ENCODE results near the gene TM9SF1.

TM9SF1 gene

GRCh38 chr14:24179294-24179960 is 15.8 kb downstream of the TM9SF1 start:
- no peak for DNase-seq (ENCODE audit: low spot score)

- DNase-seq (ENCODE audit: low spot score) = no peak
Observed at GRCh38 chr14:24178399-24179178, 16.7 kb downstream of the TM9SF1 start.

GRCh38 chr14:24177891-24178290 is 17.4 kb downstream of the TM9SF1 start:
- no peak for DNase-seq (ENCODE audit: low spot score)

- DNase-seq (ENCODE audit: low spot score) = no peak
Observed at GRCh38 chr14:24177041-24177825, 18.0 kb downstream of the TM9SF1 start.

DNA sequence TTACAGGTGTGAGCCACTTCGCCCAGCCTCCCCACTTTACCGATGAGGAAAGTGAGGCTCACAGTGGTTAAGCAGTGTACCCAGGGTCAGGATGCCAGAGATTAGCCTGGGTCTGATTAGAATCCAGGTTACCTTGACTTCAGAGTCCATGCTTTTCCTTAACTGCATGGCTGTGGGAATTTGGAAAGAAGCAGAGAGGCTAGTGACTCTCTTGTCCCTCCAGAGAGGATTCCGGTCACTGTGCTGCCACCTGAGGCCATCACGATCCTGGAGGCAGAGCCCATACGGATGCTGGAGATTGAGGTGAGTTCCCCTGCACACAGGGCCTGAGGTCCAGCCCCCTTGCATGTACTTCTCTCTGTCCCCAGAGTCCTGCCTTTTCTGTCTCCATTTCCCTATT is 18.6 kb downstream of the TM9SF1 start:
- DNase-seq (ENCODE audit: low spot score) = no peak

GRCh38 chr14:24172871-24173281 is 22.4 kb downstream of the TM9SF1 start:
- DNase-seq (ENCODE audit: low spot score) = no peak

- no peak for DNase-seq (ENCODE audit: low spot score)
Observed at GRCh38 chr14:24172261-24172860, 22.9 kb downstream of the TM9SF1 start.

DNA sequence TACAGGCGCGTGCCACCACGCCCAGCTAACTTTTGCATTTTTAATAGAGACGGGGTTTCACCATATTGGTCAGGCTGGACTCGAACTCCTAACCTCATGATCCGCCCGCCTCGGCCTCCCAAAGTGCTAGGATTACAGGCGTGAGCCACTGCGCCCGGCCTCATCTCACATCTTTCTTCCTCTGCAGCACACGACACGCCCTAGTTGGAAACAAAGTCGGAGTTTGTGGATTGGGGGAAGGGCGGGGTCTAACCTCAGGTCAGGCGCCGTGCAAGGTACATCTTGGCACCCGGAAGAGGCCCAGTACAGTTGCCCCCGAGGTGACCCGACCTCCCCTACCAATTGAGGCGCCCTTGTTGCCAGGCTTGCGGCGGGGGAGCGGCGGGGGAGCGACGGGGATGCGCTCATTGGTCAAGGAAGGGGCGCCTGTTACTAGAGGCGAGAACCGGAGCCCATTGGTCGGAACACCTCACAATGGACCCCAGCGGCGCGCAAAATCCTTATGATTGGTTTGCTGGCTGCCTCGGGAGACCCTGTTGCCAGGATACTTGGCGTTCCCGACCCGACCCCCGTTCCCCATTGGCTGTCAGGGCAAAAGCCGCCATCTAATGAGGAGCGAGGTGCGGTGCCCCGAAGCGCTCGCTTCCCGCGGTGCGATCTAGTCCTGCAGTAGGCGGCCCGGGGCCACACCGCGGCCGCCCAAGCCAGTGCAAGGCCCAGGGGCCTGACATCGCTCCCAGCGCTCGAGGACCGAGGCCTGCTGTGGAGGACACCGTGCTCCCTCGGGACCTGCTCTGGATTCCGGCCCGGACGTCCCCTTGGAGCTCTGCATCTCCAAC is 23.6 kb downstream of the TM9SF1 start, which contains the start of gene REC8:
TSS of gene REC8 (plus strand) at position 659 of the 839 bp plus-strand sequence. CDS start 473 bp downstream, outside the sequence.
- no peak for DNase-seq (ENCODE audit: low spot score)

- no peak for DNase-seq (ENCODE audit: low spot score)
Observed at GRCh38 chr14:24167469-24168114, 27.6 kb downstream of the TM9SF1 start.

DNA sequence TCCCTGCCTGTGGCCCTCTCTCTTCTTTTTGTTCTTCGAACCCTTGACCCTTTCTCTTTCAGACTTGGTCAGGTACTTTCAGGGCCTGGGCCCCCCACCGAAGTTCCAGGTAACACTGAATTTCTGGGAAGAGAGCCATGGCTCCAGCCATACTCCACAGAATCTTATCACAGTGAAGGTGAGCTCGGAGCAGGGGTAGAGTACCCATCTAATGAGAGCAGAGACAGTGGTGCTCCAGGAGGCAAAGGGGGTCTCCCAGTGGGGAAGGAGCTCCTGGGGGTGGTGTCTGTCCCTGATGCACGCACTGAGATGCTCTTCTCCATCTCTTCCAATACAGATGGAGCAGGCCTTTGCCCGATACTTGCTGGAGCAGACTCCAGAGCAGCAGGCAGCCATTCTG is 29.5 kb downstream of the TM9SF1 start:
- DNase-seq (ENCODE audit: low spot score) = no peak

DNA sequence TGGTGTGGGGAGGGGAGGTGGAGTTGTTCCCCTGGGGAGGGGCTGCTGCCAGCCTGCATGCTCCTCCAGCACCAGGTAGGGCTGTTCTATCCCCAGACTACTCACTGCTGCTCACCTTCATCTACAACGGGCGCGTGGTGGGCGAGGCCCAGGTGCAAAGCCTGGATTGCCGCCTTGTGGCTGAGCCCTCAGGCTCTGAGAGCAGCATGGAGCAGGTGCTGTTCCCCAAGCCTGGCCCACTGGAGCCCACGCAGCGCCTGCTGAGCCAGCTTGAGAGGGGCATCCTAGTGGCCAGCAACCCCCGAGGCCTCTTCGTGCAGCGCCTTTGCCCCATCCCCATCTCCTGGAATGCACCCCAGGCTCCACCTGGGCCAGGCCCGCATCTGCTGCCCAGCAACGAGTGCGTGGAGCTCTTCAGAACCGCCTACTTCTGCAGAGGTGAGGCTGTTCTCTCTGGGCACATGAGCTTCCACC is 30.7 kb downstream of the TM9SF1 start:
- DNase-seq (ENCODE audit: low spot score) = no peak

DNA sequence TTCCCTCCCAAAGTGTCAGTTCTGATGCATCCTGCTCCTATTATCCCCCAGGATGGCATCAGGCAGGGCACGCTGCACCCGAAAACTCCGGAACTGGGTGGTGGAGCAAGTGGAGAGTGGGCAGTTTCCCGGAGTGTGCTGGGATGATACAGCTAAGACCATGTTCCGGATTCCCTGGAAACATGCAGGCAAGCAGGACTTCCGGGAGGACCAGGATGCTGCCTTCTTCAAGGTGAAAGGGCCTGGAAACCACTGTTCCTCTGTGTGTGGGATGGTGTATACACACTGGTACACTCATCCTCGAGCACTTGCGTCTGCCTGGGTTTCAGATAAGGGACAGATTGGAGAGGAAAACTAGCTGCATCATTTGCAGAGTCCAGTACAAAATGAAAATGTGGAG is 33.1 kb downstream of the TM9SF1 start:
- DNase-seq (ENCODE audit: low spot score) = no peak

DNA sequence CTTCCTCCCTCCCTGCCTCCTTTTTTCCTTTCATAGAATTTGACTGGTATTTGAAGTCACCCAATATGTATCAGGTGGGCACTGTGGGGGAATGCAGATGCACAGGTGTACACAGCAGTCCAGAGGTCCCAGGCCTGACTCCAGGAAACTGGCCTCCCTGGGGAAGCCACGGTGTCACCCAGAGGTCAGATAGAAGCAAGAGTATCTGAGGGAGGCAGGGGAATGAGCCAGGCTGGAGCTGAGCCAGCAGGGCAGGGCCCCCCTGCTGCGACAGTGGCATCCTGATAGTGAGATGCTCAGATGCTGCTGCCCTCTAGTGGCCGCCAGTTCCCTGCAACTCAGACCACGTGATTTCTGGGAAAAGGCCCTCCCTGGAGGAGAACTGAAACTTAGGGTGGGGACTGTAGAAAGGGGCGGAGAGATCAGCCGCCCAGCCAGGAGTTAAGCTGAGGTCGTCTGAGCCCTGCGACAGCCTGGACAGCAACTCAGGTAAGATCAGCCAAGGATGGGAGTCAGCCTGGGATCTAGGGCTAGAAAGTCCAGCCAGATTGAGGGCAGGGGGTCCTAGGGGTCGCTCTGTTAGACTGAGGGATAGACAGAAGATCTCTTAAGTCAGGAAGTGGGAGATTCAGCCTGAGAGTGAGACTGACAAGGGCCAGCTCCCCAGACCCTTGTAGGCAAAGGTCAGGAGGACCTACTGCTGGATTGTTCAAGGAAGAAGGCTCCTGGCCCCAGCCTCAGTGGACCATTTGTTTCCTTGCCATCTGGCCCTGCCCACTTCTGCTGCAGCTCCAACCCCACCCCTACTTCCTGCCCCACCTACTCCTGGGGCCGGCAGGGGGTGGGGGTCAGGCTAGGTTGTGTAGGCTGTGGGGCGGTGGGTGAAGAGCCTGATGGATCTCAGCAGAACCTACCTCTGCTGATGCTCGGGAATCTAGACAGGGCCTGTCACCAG is 34.1 kb downstream of the TM9SF1 start, which contains the start of gene IRF9:
TSS of gene IRF9 (plus strand) at position 416 of the 955 bp plus-strand sequence. CDS start 880 bp downstream, outside the sequence.
- DNase-seq (ENCODE audit: low spot score) = peak; percentile 97

GRCh38 chr14:24160499-24160849 is 34.8 kb downstream of the TM9SF1 start:
- DNase-seq (ENCODE audit: low spot score) = no peak

DNA sequence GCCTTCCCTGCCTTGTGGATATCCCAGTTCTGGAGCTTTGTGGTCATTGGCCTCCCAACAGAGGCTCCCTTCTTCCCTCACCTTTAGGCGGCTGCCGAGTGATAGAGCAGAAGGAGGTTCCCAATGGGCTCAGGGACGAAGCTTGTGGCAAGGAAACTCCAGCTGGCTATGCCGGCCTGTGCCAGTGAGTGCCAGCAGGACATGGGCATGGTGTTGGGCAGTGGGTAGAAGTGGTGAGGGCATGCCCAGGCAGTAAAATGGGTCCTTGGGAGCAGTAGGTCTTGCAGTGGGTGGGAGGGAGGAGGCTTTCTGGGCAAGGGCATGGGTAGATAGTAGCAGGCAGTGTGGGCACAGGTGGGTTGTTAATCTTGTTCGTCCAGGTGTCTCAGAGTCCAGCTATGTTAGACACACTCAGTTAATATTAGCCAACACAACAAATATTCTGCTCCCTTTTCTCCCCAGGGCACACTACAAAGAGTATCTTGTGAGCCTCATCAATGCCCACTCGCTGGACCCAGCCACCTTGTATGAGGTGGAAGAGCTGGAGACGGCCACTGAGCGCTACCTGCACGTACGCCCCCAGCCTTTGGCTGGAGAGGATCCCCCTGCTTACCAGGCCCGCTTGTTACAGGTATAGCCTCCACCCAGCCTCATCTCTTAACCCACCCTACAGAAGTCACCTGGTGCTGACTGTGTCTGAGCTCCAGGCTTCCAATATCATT is 35.3 kb downstream of the TM9SF1 start:
- DNase-seq (ENCODE audit: low spot score) = no peak

GRCh38 chr14:24157331-24157730 is 37.9 kb downstream of the TM9SF1 start:
- DNase-seq (ENCODE audit: low spot score) = no peak

- DNase-seq (ENCODE audit: low spot score) = no peak
Observed at GRCh38 chr14:24156840-24157239, 38.4 kb downstream of the TM9SF1 start.

DNA sequence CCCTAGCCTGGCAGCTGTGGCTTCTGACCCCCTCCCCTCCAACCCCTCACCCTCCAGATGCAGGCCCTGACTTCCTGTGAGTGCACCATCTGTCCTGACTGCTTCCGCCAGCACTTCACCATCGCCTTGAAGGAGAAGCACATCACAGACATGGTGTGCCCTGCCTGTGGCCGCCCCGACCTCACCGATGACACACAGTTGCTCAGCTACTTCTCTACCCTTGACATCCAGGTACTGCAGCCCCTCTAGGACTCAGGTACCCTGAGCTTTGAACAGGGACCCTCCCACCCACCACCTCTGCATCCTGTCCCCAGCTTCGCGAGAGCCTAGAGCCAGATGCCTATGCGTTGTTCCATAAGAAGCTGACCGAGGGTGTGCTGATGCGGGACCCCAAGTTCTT is 40.1 kb downstream of the TM9SF1 start:
- no peak for DNase-seq (ENCODE audit: low spot score)

Data from HuH-7.5 (cell line).